ENCODE data around the gene IGFL3.

IGFL3 gene

DNA sequence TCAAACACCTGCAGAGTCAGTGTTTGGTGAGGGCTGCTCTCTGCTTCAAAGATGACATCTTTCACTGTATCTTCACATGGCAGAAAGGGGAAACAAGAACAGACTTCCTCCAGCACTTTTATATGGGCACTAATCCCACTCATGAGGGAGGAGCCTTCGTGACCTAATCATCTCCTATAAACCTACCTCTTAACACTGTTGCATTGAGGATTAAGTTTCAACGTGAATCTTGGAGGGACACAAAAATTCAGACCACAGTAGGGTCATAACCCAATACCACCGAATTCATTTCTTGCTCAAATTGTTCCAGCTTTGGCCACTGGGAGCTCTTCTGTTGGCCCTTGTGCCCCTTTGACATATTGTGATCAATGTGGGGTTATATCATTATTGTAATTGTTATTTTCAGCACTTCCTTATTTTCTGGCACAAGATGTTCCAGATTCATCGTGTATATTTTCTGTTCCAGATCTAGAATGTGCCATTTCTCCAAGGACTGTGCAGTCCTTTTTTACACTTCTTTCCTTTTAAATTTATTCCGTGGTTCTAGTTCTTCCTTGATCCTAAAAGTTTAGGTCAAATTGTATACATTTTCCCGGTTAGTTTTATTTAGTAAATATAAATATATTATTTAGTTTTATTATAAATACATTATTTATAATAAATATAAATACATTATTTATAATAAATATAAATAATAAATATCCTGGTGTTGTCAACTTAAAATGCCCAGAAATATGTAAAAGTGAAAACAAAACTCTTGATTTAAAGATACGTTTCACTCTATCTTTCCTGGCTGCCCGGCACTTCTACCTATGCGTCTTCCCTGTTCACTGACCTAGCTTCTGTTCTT, 48.2 kb downstream of the IGFL3 start:
- DNase-seq, result no peak

DNA sequence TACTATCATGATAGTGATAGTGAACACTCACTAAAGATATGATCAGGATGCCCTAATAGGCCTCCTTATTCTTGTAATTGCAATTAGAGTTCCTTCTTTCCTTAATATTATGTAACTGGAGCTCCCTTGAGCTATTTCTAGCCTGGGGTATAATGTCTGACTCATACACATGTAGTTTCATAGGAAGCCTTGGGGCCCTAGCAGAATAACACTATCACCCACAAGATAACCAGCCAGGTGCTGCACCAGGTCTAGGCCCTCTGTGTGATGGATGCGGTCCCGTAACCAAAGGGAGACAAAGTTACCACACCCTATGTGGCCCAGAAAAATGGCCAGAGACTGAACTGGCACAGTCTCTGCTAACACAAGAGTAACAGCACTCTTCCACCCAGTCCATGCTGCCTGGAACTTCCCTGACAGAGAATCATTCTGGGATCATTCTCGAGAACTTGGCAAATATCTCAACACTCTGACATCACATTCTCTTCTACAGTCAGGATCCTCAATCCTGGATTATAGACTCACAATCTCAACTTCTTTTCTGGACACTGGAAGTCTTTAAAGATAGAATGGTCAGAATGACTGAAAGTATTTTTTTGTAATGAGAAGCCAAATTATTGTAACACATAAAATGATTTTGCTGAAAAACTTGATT, 51.1 kb downstream of the IGFL3 start:
- DNase-seq, result no peak
